Prostate gland (tissue), 2 donors: ENCODE measurements around the gene PDE11A. TPM values are rescaled to one million over a fixed set of nuclear protein-coding genes. Genes with fewer than 3 reads are reported as not detected.

ENCODE experiments used
- DNase-seq: peaks from one replicate; pipeline ENCODE4 v3.0.0-alpha.2; 2019; ENCODE audit warnings: low spot score
- H3K27ac ChIP-seq, 2 donors: fragments of 200-600 bp; sonication (generic); 2 replicates each; pipeline ENCODE4 v1.5.1; 2017 to 2019
- H3K27me3 ChIP-seq: fragments of 200-600 bp; sonication (generic); replicated peaks from 2 replicates; pipeline ENCODE4 v1.5.1; 2019; ENCODE audit not compliant: insufficient read depth
- H3K36me3 ChIP-seq, 2 donors: fragments of 200-600 bp; sonication (generic); 1 replicate in 1 of 2; 2 replicates in 1 of 2; pipeline versions ENCODE4 v1.5.1 to v1.8.1; 2017 to 2019
- H3K4me1 ChIP-seq: fragments of 200-600 bp; sonication (generic); replicated peaks from 2 replicates; pipeline ENCODE4 v1.5.1; 2019
- H3K4me3 ChIP-seq, 2 donors: fragments of 200-600 bp; sonication (generic); 2 replicates each; pipeline ENCODE4 v1.5.1; 2017 to 2019
- H3K9me3 ChIP-seq: fragments of 200-600 bp; sonication (generic); 2 replicates; pipeline ENCODE4 v1.5.1; 2017
- CTCF ChIP-seq, 4 experiments: fragments of 200-600 bp in 2 of 4; fragments of 450-650 bp in 2 of 4; sonication (generic) in 2 of 4; IDR thresholded peaks; 1 replicate in 3 of 4; 2 replicates in 1 of 4; pipeline ENCODE4 v1.5.1; 2016 to 2019; ENCODE audit warnings: antibody characterized with exemption in 4 of 4, mild to moderate bottlenecking in 2 of 4, moderate library complexity in 2 of 4
- POLR2A ChIP-seq: fragments of 450-650 bp; IDR thresholded peaks from one replicate; pipeline ENCODE4 v1.6.1; 2016; ENCODE audit warnings: antibody characterized with exemption, mild to moderate bottlenecking
- POLR2AphosphoS5 ChIP-seq: sonication (generic); formaldehyde crosslinking; IDR thresholded peaks from one replicate; pipeline ENCODE4 v1.6.1; 2017; ENCODE audit warnings: antibody characterized with exemption
- WGBS: methylation state at CpG from one replicate; pipeline ENCODE4 v1.1.5; 2018; 5-methylcytosine and 5-hydroxymethylcytosine counted together
- intact Hi-C: fragments of 100-400 bp; cut with DNase I; formaldehyde crosslinking; loops from one replicate; pipeline ENCODE4 v1.14.2; 2022
- total RNA-seq, 2 donors: library from RNA; depleted of rRNA; stranded (reverse); fragments of >200 nt; gene quantifications; one replicate each; pipeline ENCODE4 v1.1.0, GENCODE V29; 2016

Gene PDE11A
- total RNA-seq, 2 donors from 2014 or later: 14.9 to 26.6 TPM

GRCh38 chr2:177588671-177589070 lies 483.9 kb downstream of the PDE11A start:
- intact Hi-C loops: no loop called here
- no peak for DNase-seq
- Histone ChIP-seq H3K36me3 (no peaks in the 10 kb centered on the region), H3K4me1 (no peaks in the 10 kb centered on the region), H3K27me3 (no peaks in the 10 kb centered on the region), H3K9me3 (no peaks in the 10 kb centered on the region), H3K27ac (no peak overlapping the region), H3K4me3 (no peak overlapping the region)
- TF ChIP-seq CTCF (IDR thresholded peaks at IDR 0.05) (no peak), POLR2AphosphoS5 (no peak), POLR2A (no peak)
- WGBS: 73% methylated on average over 3 of the region's 3 CpGs

- Histone ChIP-seq H3K9me3 (no peaks in the 10 kb centered on the region), H3K4me1 (no peaks in the 10 kb centered on the region), H3K27ac (no peak overlapping the region), H3K27me3 (no peaks in the 10 kb centered on the region), H3K4me3 (no peak overlapping the region), H3K36me3 (no peaks in the 10 kb centered on the region)
- TF ChIP-seq POLR2A: no peak
- no peak for TF ChIP-seq POLR2AphosphoS5
- TF ChIP-seq CTCF (IDR thresholded peaks at IDR 0.05): no peak
- intact Hi-C loops: no loop called here
- DNase-seq: no peak
- WGBS: 89% methylated on average over 1 of the region's 1 CpG
These were observed 485.2 kb downstream of the PDE11A start for GRCh38 chr2:177587371-177587770.

GRCh38 chr2:177586154-177586553 lies 486.4 kb downstream of the PDE11A start:
- Histone ChIP-seq H3K4me1 (no peaks in the 10 kb centered on the region), H3K27me3 (no peaks in the 10 kb centered on the region), H3K27ac (no peak overlapping the region), H3K9me3 (no peaks in the 10 kb centered on the region), H3K36me3 (no peaks in the 10 kb centered on the region), H3K4me3 (no peak overlapping the region)
- intact Hi-C loops: no loop called here
- no peak for TF ChIP-seq CTCF (IDR thresholded peaks at IDR 0.05)
- TF ChIP-seq POLR2A: no peak
- TF ChIP-seq POLR2AphosphoS5: no peak
- 75% methylated on average over 1 of the region's 1 CpG for WGBS
- DNase-seq: no peak

GRCh38 chr2:177585234-177585863 lies 487.2 kb downstream of the PDE11A start:
- H3K4me1 ChIP-seq: no peaks in the 10 kb centered on the region
- no peaks in the 10 kb centered on the region for H3K36me3 ChIP-seq
- H3K9me3 ChIP-seq: no peaks in the 10 kb centered on the region
- 67% methylated on average over 5 of the region's 5 CpGs for WGBS
- H3K4me3 ChIP-seq: no peak overlapping the region
- peak overlapping the region in 1 of 2 donors; percentile 65 for H3K27ac ChIP-seq
- intact Hi-C loops: no loop called here
- TF ChIP-seq POLR2A (no peak), POLR2AphosphoS5 (peak; percentile 72)
- no peaks in the 10 kb centered on the region for H3K27me3 ChIP-seq
- DNase-seq: peak; percentile 73

GRCh38 chr2:177584030-177584692 lies 488.4 kb downstream of the PDE11A start:
- DNase-seq: no peak
- Histone ChIP-seq H3K4me3 (no peak overlapping the region), H3K4me1 (no peaks in the 10 kb centered on the region), H3K27ac (no peak overlapping the region), H3K9me3 (no peaks in the 10 kb centered on the region), H3K27me3 (no peaks in the 10 kb centered on the region), H3K36me3 (no peaks in the 10 kb centered on the region)
- intact Hi-C loops: no loop called here
- TF ChIP-seq POLR2A (no peak), CTCF (IDR thresholded peaks at IDR 0.05) (no peak), POLR2AphosphoS5 (no peak)
- 97% methylated on average over 6 of the region's 6 CpGs for WGBS
